ENCODE results near the gene PLOD2.

The PLOD2 gene

GRCh38 chr3:146100180-146100579 is 60.8 kb downstream of the PLOD2 start:
- Histone ChIP-seq H3K27me3 (ENCODE audit: control insufficient read depth, insufficient read depth, low read length) (no peaks in the 10 kb centered on the region), H3K27ac (no peak overlapping the region), H3K9me3 (ENCODE audit: control insufficient read depth, low read length) (no peaks in the 10 kb centered on the region), H3K79me2 (no peaks in the 10 kb centered on the region), H3K36me3 (ENCODE audit: control insufficient read depth, insufficient read depth, low read length) (no peaks in the 10 kb centered on the region), H3K4me1 (peaks cover 11% of the 10 kb centered on the region), H3K4me2 (ENCODE audit: low read length) (no peak overlapping the region), H2AFZ (no peak overlapping the region), H3K4me3 (ENCODE audit: low read depth, low read length) (no peak overlapping the region), H3K9ac (no peak overlapping the region)
- no peak for TF ChIP-seq CTCF (IDR thresholded peaks at IDR 0.05)

GRCh38 chr3:146099316-146099715 is 61.7 kb downstream of the PLOD2 start:
- Histone ChIP-seq H3K4me1 (peaks cover 11% of the 10 kb centered on the region), H3K36me3 (ENCODE audit: control insufficient read depth, insufficient read depth, low read length) (no peaks in the 10 kb centered on the region), H3K79me2 (no peaks in the 10 kb centered on the region)

GRCh38 chr3:146093896-146094295 is 67.1 kb downstream of the PLOD2 start:
- Histone ChIP-seq H3K4me2 (ENCODE audit: low read length) (no peak overlapping the region), H3K4me3 (ENCODE audit: low read depth, low read length) (no peak overlapping the region), H3K4me1 (no peaks in the 10 kb centered on the region), H3K27ac (no peak overlapping the region), H3K9ac (no peak overlapping the region), H3K27me3 (ENCODE audit: control insufficient read depth, insufficient read depth, low read length) (no peaks in the 10 kb centered on the region), H3K36me3 (ENCODE audit: control insufficient read depth, insufficient read depth, low read length) (no peaks in the 10 kb centered on the region), H2AFZ (no peak overlapping the region), H3K79me2 (no peaks in the 10 kb centered on the region), H3K9me3 (ENCODE audit: control insufficient read depth, low read length) (no peaks in the 10 kb centered on the region)
- no peak for TF ChIP-seq CTCF (IDR thresholded peaks at IDR 0.05)

More at GRCh38 chr3:146099316-146099715, 61.7 kb downstream of the PLOD2 start:
- no peak overlapping the region for H3K4me3 ChIP-seq (ENCODE audit: low read depth, low read length)
- TF ChIP-seq CTCF (IDR thresholded peaks at IDR 0.05) = no peak
- H3K27ac ChIP-seq = no peak overlapping the region
- H3K9ac ChIP-seq = no peak overlapping the region
- H3K27me3 ChIP-seq (ENCODE audit: control insufficient read depth, insufficient read depth, low read length) = no peaks in the 10 kb centered on the region
- H3K9me3 ChIP-seq (ENCODE audit: control insufficient read depth, low read length) = no peaks in the 10 kb centered on the region
- H3K4me2 ChIP-seq (ENCODE audit: low read length) = no peak overlapping the region
- H2AFZ ChIP-seq = no peak overlapping the region

DNA sequence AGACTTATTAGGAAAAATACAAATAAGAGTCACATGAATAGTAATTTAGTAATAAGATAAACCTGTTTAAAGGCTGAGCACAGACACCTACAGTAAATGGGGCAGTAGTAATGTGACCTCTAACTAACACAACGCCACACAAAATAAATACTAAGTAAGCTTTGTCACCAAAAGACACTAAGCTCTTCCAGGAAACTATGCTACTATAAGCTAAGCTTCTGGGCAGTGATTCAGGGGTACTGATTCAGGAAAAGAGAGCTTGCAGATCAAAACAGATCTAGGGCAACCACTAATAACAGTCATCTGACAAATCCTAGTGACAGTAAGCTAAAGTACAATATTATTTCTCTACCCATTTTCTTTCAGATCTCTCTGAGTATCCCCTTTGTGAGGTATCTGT is 68.8 kb downstream of the PLOD2 start:
- Histone ChIP-seq H2AFZ (no peak overlapping the region), H3K9me3 (ENCODE audit: control insufficient read depth, low read length) (no peaks in the 10 kb centered on the region), H3K79me2 (no peaks in the 10 kb centered on the region), H3K36me3 (ENCODE audit: control insufficient read depth, insufficient read depth, low read length) (no peaks in the 10 kb centered on the region), H3K4me2 (ENCODE audit: low read length) (no peak overlapping the region), H3K9ac (no peak overlapping the region), H3K4me3 (ENCODE audit: low read depth, low read length) (no peak overlapping the region), H3K27me3 (ENCODE audit: control insufficient read depth, insufficient read depth, low read length) (no peaks in the 10 kb centered on the region), H3K4me1 (no peaks in the 10 kb centered on the region), H3K27ac (no peak overlapping the region)
- TF ChIP-seq CTCF (IDR thresholded peaks at IDR 0.05) = no peak

- H3K27ac ChIP-seq = no peak overlapping the region
- TF ChIP-seq CTCF (IDR thresholded peaks at IDR 0.05) = no peak
- H3K79me2 ChIP-seq = no peaks in the 10 kb centered on the region
- no peaks in the 10 kb centered on the region for H3K36me3 ChIP-seq (ENCODE audit: control insufficient read depth, insufficient read depth, low read length)
- H3K9me3 ChIP-seq (ENCODE audit: control insufficient read depth, low read length) = no peaks in the 10 kb centered on the region
- H3K4me2 ChIP-seq (ENCODE audit: low read length) = no peak overlapping the region
- no peak overlapping the region for H2AFZ ChIP-seq
- H3K4me3 ChIP-seq (ENCODE audit: low read depth, low read length) = no peak overlapping the region
- H3K27me3 ChIP-seq (ENCODE audit: control insufficient read depth, insufficient read depth, low read length) = no peaks in the 10 kb centered on the region
- H3K4me1 ChIP-seq = no peaks in the 10 kb centered on the region
- no peak overlapping the region for H3K9ac ChIP-seq
Measured at GRCh38 chr3:146091397-146091796, 69.6 kb downstream of the PLOD2 start.

Data from parathyroid adenoma (tissue), 2 donors.